GM12892 (cell line): ENCODE results near the gene RPS19BP1.

Experiments
- POLR2A ChIP-seq: IDR thresholded peaks from 2 replicates; pipeline ENCODE4 v1.6.1; 2011; ENCODE audit warnings: low read depth, low read length, control low read depth
- POLR2AphosphoS5 ChIP-seq: IDR thresholded peaks from 2 replicates; pipeline ENCODE4 v1.6.1; 2011; ENCODE audit warnings: low read depth, low read length, control low read depth

DNA sequence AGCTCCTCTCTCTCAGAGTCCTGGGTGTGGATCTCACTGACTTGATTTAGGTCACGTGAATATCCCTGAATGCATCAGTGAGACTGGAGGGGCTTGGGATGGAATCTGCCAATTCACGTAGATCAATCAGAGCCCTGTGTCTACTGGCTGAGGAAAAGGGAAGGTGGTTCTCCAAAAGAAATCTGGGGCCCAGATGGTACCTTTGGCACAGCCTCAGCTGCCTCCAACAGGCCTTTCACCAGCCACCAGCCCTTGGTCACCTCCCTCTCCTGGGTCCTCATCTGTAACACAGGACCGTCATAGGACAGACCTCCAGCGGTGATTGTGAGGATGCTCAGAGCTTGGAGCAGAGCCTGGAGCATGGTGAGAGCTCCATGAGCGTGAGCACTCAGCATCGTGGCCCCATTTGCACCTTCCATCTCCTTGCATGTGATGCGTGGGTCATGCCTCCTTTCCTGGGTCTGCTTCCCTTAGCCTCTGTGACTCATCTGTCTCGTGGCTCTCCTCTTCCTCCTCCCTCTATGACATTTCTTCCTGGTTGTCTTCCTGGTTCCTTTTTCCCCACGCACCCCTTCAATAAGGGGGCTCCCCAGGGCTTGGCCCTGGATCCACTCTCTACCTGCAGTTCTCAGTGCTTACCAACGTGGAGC is 38.0 kb downstream of the RPS19BP1 start:
- TF ChIP-seq POLR2AphosphoS5 (no peak), POLR2A (no peak)
